PC-9 (cell line): Measurements from ENCODE around the gene OR4D6. TPM values are rescaled to one million over a fixed set of nuclear protein-coding genes. Genes with fewer than 3 reads are reported as not detected.

Experiments used
- BruUV-seq: library from RNA; stranded (reverse); fragments of 400-500 nt; replicated peaks from 2 replicates; lab custom pipeline; 2021; lab: Mats Ljungman, UMichigan
- CTCF ChIA-PET: fragments of 300-600 bp; sonication (Branson Sonifier 250); formaldehyde crosslinking; loops from one replicate; lab custom pipeline; 2022; ENCODE audit warnings: antibody characterized with exemption; lab: Charles Lee
- POLR2A ChIA-PET: fragments of 300-600 bp; sonication (Branson Sonifier 250); formaldehyde crosslinking; loops from one replicate; lab custom pipeline; 2022; ENCODE audit warnings: antibody characterized with exemption; ENCODE audit not compliant: unreplicated experiment; lab: Charles Lee
- DNase-seq, 2 experiments: peaks; one replicate each; pipeline versions ENCODE4 v3.0.0 to v3.0.0-alpha.2; 2015 to 2022; ENCODE audit warnings: mixed read lengths in 1 of 2
- H2AFZ ChIP-seq: fragments of 200-600 bp; sonication (generic); 2 replicates; pipeline ENCODE4 v1.8.1; 2017; ENCODE audit warnings: antibody characterized with exemption
- H3F3A ChIP-seq: fragments of 200-600 bp; sonication (generic); 2 replicates; pipeline ENCODE4 v1.8.1; 2017; ENCODE audit warnings: antibody characterized with exemption, mild to moderate bottlenecking, low read depth; ENCODE audit not compliant: insufficient read depth
- H3K27ac ChIP-seq: fragments of 200-600 bp; sonication (generic); 2 replicates; pipeline ENCODE4 v1.6.1; 2016; ENCODE audit warnings: mixed run types
- H3K27me3 ChIP-seq: fragments of 200-600 bp; sonication (generic); 2 replicates; pipeline ENCODE4 v1.6.1; 2016; ENCODE audit warnings: low read depth, mixed run types; ENCODE audit not compliant: insufficient read depth
- H3K36me3 ChIP-seq: fragments of 200-600 bp; sonication (generic); 2 replicates; pipeline ENCODE4 v1.6.1; 2016; ENCODE audit warnings: low read depth, mixed run types
- H3K4me1 ChIP-seq: fragments of 200-600 bp; sonication (generic); replicated peaks from 2 replicates; pipeline ENCODE4 v1.6.1; 2016; ENCODE audit warnings: mixed run types; ENCODE audit not compliant: insufficient read depth
- H3K4me2 ChIP-seq: fragments of 200-600 bp; sonication (generic); 2 replicates; pipeline ENCODE4 v1.6.1; 2017; ENCODE audit warnings: mixed run types
- H3K4me3 ChIP-seq: fragments of 200-600 bp; sonication (generic); 2 replicates; pipeline ENCODE4 v1.6.1; 2016; ENCODE audit warnings: mixed run types
- H3K79me2 ChIP-seq: fragments of 200-600 bp; sonication (generic); 2 replicates; pipeline ENCODE4 v1.6.1; 2017; ENCODE audit warnings: low read depth, mixed run types
- H3K9me2 ChIP-seq: fragments of 200-600 bp; sonication (generic); 2 replicates; pipeline ENCODE4 v1.8.1; 2017; ENCODE audit warnings: mild to moderate bottlenecking; ENCODE audit not compliant: insufficient read depth
- H3K9me3 ChIP-seq: fragments of 200-600 bp; sonication (generic); 2 replicates; pipeline ENCODE4 v1.8.1; 2016; ENCODE audit warnings: low read depth; ENCODE audit not compliant: insufficient read depth
- H4K20me1 ChIP-seq: fragments of 200-600 bp; sonication (generic); 2 replicates; pipeline ENCODE4 v1.8.1; 2017; ENCODE audit not compliant: insufficient read depth
- CTCF ChIP-seq: fragments of 200-600 bp; sonication (generic); conservative IDR thresholded peaks from 2 replicates; pipeline ENCODE4 v1.6.1; 2017; ENCODE audit warnings: mixed run types, antibody characterized with exemption, mild to moderate bottlenecking, moderate library complexity
- EZH2 ChIP-seq: fragments of 200-600 bp; sonication (generic); IDR thresholded peaks from 2 replicates; pipeline ENCODE4 v1.8.0; 2017; ENCODE audit warnings: antibody characterized with exemption, low read depth
- intact Hi-C: fragments of 100-400 bp; cut with micrococcal nuclease; formaldehyde crosslinking; loops from one replicate; pipeline ENCODE4 v1.10.0; 2022; ENCODE audit not compliant: unreplicated experiment
- total RNA-seq: library from RNA; stranded (reverse); gene quantifications from 2 replicates; pipeline ENCODE4 v1.2.3, GENCODE V29; 2021

Gene OR4D6
- total RNA-seq, 1 experiment from 2014 or later = not detected

- TF ChIP-seq EZH2 = no peak
- TF ChIP-seq CTCF = no peak
- CTCF ChIA-PET = no interaction called here
- no peaks in the 10 kb centered on the region for H3F3A ChIP-seq
- H3K27me3 ChIP-seq = peaks cover 33% of the 10 kb centered on the region
- POLR2A ChIA-PET = interaction anchor here (0.6 kb wide), 2 partner anchors 31 to 58 kb away, joined by 8 to 17 read pairs; no protein-coding TSS in a partner anchor
- H3K4me3 ChIP-seq = no peak within 1 kb of the TSS
- no peak within 1 kb of the TSS for H3K27ac ChIP-seq
- H3K4me1 ChIP-seq = no peaks in the 10 kb centered on the region
- H3K36me3 ChIP-seq = no peaks in the 10 kb centered on the region
- H3K79me2 ChIP-seq = no peaks in the 10 kb centered on the region
- H3K9me2 ChIP-seq = no peaks in the 10 kb centered on the region
- H2AFZ ChIP-seq = no peak within 1 kb of the TSS
- no peaks in the 10 kb centered on the region for H4K20me1 ChIP-seq
- no peak for DNase-seq
- H3K9me3 ChIP-seq = 0 out of 2 replicates have a peak, but pooled peaks cover 2% of the 10 kb centered on the region
- H3K4me2 ChIP-seq = no peak within 1 kb of the TSS
- intact Hi-C loops = no loop called here
- BruUV-seq = no TSS peak
Measured at GRCh38 chr11:59503276-59503675, 46.5 kb downstream of the OR4D6 start, which contains the start of gene OR4D11. Gene OR4D11 (plus strand): TSS chr11:59503576. CDS start chr11:59503576, 0 bp downstream.

Other genes with a start within 250 kb of the OR4D6 start
- gene MPEG1, start 244.0 kb upstream of the OR4D6 start, total RNA-seq = not detected in 2 replicates
- not detected in 2 replicates for gene OR5AN1, start 98.1 kb upstream of the OR4D6 start, total RNA-seq
- not detected in 2 replicates for gene OR5A2, start 30.5 kb upstream of the OR4D6 start, total RNA-seq
- not detected in 2 replicates for gene OR5A1, start 20.5 kb upstream of the OR4D6 start, total RNA-seq
- gene OR4D10, start 16.4 kb downstream of the OR4D6 start, total RNA-seq = not detected in 2 replicates
- gene OR4D11, start 46.6 kb downstream of the OR4D6 start, total RNA-seq = not detected in 2 replicates
- not detected in 2 replicates for gene OR4D9, start 54.6 kb downstream of the OR4D6 start, total RNA-seq
- gene OSBP, start 158.8 kb downstream of the OR4D6 start, total RNA-seq = 40.4 and 49.7 TPM in 2 replicates
- gene PATL1, start 212.1 kb downstream of the OR4D6 start, total RNA-seq = 33.5 and 55.0 TPM in 2 replicates